Activated B cell treated with CpG ODN at 0.5 μM for 24 hours (primary cell): ENCODE results near the gene SP110. TPM values are rescaled to one million over a fixed set of nuclear protein-coding genes. Genes with fewer than 3 reads are reported as not detected.

Source experiments
- ATAC-seq: fragments of 200-7000 bp; cut with Tn5 transposase; one replicate; pipeline ENCODE4 v1.10.0; 2021; ENCODE audit warnings: low read depth, mild to moderate bottlenecking, moderate library complexity
- CTCF ChIA-PET: fragments of 350-600 bp; sonication (Branson Sonifier 250); formaldehyde crosslinking; loops from one replicate; lab custom pipeline; 2021; ENCODE audit warnings: antibody characterized with exemption; lab: Charles Lee
- POLR2A ChIA-PET: fragments of 350-600 bp; sonication (Branson Sonifier 250); formaldehyde crosslinking; loops from one replicate; lab custom pipeline; 2021; ENCODE audit warnings: antibody characterized with exemption; lab: Charles Lee
- DNase-seq: peaks from one replicate; pipeline ENCODE4 v3.0.0; 2022
- H3K27ac Mint-ChIP-seq: one replicate; pipeline ENCODE4 v1.8.0; 2020; ENCODE audit warnings: mixed read lengths
- H3K27me3 Mint-ChIP-seq: one replicate; pipeline ENCODE4 v1.8.0; 2021; ENCODE audit warnings: mixed read lengths
- H3K36me3 Mint-ChIP-seq: one replicate; pipeline ENCODE4 v1.8.0; 2021; ENCODE audit warnings: low read depth, mixed read lengths
- H3K4me1 Mint-ChIP-seq: one replicate; pipeline ENCODE4 v1.8.0; 2021; ENCODE audit warnings: mixed read lengths
- H3K4me3 Mint-ChIP-seq: one replicate; pipeline ENCODE4 v1.8.0; 2020; ENCODE audit warnings: mild to moderate bottlenecking, mixed read lengths
- H3K9me3 Mint-ChIP-seq: one replicate; pipeline ENCODE4 v1.8.0; 2020; ENCODE audit warnings: mixed read lengths
- CTCF ChIP-seq: fragments of 200-600 bp; IDR thresholded peaks from one replicate; pipeline ENCODE4 v1.8.0; 2022; ENCODE audit warnings: antibody characterized with exemption, mild to moderate bottlenecking
- intact Hi-C: fragments of 100-400 bp; cut with micrococcal nuclease; formaldehyde crosslinking; loops from one replicate; pipeline ENCODE4 v1.15.1; 2024
- total RNA-seq: library from RNA; stranded (reverse); gene quantifications from 2 replicates; pipeline ENCODE4 v1.2.3, GENCODE V29; 2022

SP110 gene
- total RNA-seq, 1 donor from 2014 or later, result 147 TPM

DNA sequence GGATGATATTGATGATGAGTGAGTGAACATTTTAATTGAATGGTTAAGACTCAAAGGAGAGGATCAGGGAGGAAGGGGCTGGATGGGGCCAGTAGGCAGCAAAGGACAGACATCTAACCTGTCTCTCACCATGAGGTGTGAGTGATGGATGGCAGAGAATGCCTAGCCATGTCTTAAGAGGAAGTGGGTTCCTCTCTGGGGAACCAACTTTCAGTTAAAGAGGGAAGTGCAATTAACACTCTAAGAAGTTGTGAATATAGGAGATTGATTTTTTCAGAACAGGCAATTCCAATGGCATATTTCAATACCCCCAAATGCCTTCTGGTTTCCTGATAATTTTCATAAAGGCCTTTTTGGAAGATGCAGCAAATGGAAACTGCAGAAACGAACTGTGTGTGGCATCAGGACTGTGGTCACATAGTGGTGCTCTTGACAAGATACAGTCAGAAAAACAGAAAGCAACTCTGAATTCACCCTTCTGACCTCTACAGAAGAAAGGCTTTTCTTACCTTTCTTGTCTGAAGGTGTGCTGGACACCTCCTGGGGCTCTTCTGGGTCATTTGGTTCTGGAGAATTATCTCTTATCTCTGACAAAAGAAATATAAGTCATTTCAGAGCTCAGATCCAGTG lies 10.2 kb downstream of the SP110 start:
- intact Hi-C loops, result loop anchor here (1.0 to 5.0 kb wide), 3 partner anchors 8 to 1183 kb away; partner anchors contain the start of gene SP140
- ATAC-seq (peak; percentile 85), DNase-seq (no peak)
- Mint-ChIP-seq H3K4me1 (peaks cover 37% of the 10 kb centered on the region), H3K27ac (no peak overlapping the region), H3K4me3 (no peak overlapping the region), H3K9me3 (no peaks in the 10 kb centered on the region), H3K27me3 (no peaks in the 10 kb centered on the region), H3K36me3 (peaks cover 48% of the 10 kb centered on the region)
- ChIA-PET CTCF (interaction anchor here (1.2 kb wide), 1 partner anchor 10 kb away, joined by 5 read pairs; the partner anchor contains the start of gene SP110), POLR2A (interaction anchor here (9.6 to 12.9 kb wide), 2 partner anchors 9 to 19 kb away, joined by 183 to 268 read pairs; partner anchors contain the start of genes SP110 and SP140)
- TF ChIP-seq CTCF, result no peak

- CTCF ChIA-PET, result interaction anchor here (1.1 kb wide), 1 partner anchor 22 kb away, joined by 3 read pairs; no protein-coding TSS in a partner anchor
- H3K36me3 Mint-ChIP-seq, result peaks cover 46% of the 10 kb centered on the region
- H3K4me1 Mint-ChIP-seq, result peaks cover 38% of the 10 kb centered on the region
- H3K27me3 Mint-ChIP-seq, result no peaks in the 10 kb centered on the region
- H3K9me3 Mint-ChIP-seq, result no peaks in the 10 kb centered on the region
- intact Hi-C loops, result loop anchor here (5.0 kb wide), 1 partner anchor 1184 kb away; no protein-coding TSS in a partner anchor
- DNase-seq (no peak), ATAC-seq (no peak)
- POLR2A ChIA-PET, result interaction anchor here (1.5 to 12.9 kb wide), 4 partner anchors 10 to 60 kb away, joined by 4 to 268 read pairs (median 94); partner anchors contain the start of genes SP110 and SP140
- no peak for TF ChIP-seq CTCF
- H3K4me3 Mint-ChIP-seq, result no peak overlapping the region
- H3K27ac Mint-ChIP-seq, result no peak overlapping the region
These were observed 11.2 kb downstream of the SP110 start for GRCh38 chr2:230208576-230208975.

GRCh38 chr2:230205721-230206120 lies 14.1 kb downstream of the SP110 start:
- DNase-seq (no peak), ATAC-seq (no peak)
- peaks cover 42% of the 10 kb centered on the region for H3K4me1 Mint-ChIP-seq
- intact Hi-C loops, result loop anchor here (1.0 to 5.0 kb wide), 3 partner anchors 14 to 1187 kb away; partner anchors contain the start of gene SP110
- POLR2A ChIA-PET, result interaction anchor here (0.9 to 12.9 kb wide), 12 partner anchors 13 to 405 kb away, joined by 3 to 268 read pairs (median 4); partner anchors contain the start of genes SP110, SP140 and SP140L
- no peaks in the 10 kb centered on the region for H3K9me3 Mint-ChIP-seq
- CTCF ChIA-PET, result interaction anchor here (0.9 to 1.1 kb wide), 2 partner anchors 22 to 197 kb away, joined by 3 read pairs; no protein-coding TSS in a partner anchor
- peak overlapping the region; percentile 90 for H3K27ac Mint-ChIP-seq
- no peak for TF ChIP-seq CTCF
- no peaks in the 10 kb centered on the region for H3K27me3 Mint-ChIP-seq
- H3K4me3 Mint-ChIP-seq, result peak overlapping the region; percentile 58
- peaks cover 50% of the 10 kb centered on the region for H3K36me3 Mint-ChIP-seq

DNA sequence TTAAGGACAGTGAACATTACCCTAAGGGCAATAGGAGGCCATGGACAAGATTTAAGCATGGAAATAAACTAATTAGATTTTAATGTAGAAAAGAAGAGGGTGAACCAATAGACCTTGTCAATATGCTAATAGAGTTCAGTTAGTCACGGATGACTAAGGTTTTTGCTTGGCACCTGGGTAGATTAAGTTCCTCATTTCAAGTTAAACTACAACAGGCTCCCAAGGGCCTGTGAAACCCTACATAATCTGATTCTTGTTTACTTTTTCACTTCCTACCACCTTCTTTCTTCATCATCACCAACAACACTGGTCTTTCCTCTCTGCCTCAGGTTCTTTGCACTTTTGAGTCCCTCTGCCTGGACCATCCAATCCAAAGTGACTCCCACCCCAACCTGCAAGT lies 14.8 kb downstream of the SP110 start:
- H3K4me1 Mint-ChIP-seq, result peaks cover 42% of the 10 kb centered on the region
- no peak for DNase-seq
- POLR2A ChIA-PET, result interaction anchor here (0.6 to 12.9 kb wide), 12 partner anchors 13 to 418 kb away, joined by 3 to 268 read pairs (median 6); partner anchors contain the start of genes SP110, SP140 and SP140L

More for the DNA sequence above, 14.8 kb downstream of the SP110 start:
- no peak for TF ChIP-seq CTCF
- peaks cover 57% of the 10 kb centered on the region for H3K36me3 Mint-ChIP-seq
- peak overlapping the region; percentile 90 for H3K27ac Mint-ChIP-seq
- H3K27me3 Mint-ChIP-seq, result no peaks in the 10 kb centered on the region
- H3K4me3 Mint-ChIP-seq, result peak overlapping the region; percentile 58
- CTCF ChIA-PET, result interaction anchor here (0.5 to 1.1 kb wide), 3 partner anchors 21 to 197 kb away, joined by 3 read pairs; partner anchors contain the start of gene SP140
- intact Hi-C loops, result loop anchor here (1.0 to 5.0 kb wide), 3 partner anchors 14 to 1187 kb away; partner anchors contain the start of gene SP110
- ATAC-seq, result peak; percentile 56
- no peaks in the 10 kb centered on the region for H3K9me3 Mint-ChIP-seq
